Psoas muscle (tissue), 8 donors: Measurements from ENCODE around the gene PSRC1. TPM values are rescaled to one million over a fixed set of nuclear protein-coding genes. Genes with fewer than 3 reads are reported as not detected.

Source experiments
- ATAC-seq, 4 donors: fragments of 200-7000 bp; cut with Tn5 transposase; one replicate each; pipeline ENCODE4 v1.9.1; 2020; ENCODE audit warnings: moderate library complexity in 3 of 4, mild to moderate bottlenecking in 2 of 4
- DNase-seq, 2 donors: peaks; one replicate each; pipeline ENCODE4 v3.0.0-alpha.2; 2020
- H3K27ac ChIP-seq: fragments of 200-600 bp; one replicate; pipeline ENCODE4 v1.8.0; 2022
- H3K27me3 ChIP-seq, 3 donors: fragments of 200-600 bp in 1 of 3; one replicate each; pipeline versions ENCODE4 v1.6.1 to v1.8.0; 2013 to 2022; ENCODE audit warnings: low read length in 2 of 3, mild to moderate bottlenecking in 2 of 3, moderate library complexity in 1 of 3; ENCODE audit not compliant: insufficient read depth in 3 of 3
- H3K36me3 ChIP-seq, 2 donors: fragments of 200-600 bp in 1 of 2; one replicate each; pipeline versions ENCODE4 v1.6.1 to v1.8.0; 2013 to 2022; ENCODE audit warnings: low read depth in 1 of 2, mild to moderate bottlenecking in 1 of 2, moderate library complexity in 1 of 2; ENCODE audit not compliant: insufficient read depth in 1 of 2
- H3K4me1 ChIP-seq: fragments of 200-600 bp; one replicate; pipeline ENCODE4 v1.8.0; 2022
- H3K4me3 ChIP-seq: fragments of 200-600 bp; one replicate; pipeline ENCODE4 v1.8.0; 2022; ENCODE audit warnings: mild to moderate bottlenecking
- H3K9me3 ChIP-seq: fragments of 200-600 bp; one replicate; pipeline ENCODE4 v1.8.0; 2022
- CTCF ChIP-seq: fragments of 200-600 bp; IDR thresholded peaks from one replicate; pipeline ENCODE4 v1.8.0; 2022; ENCODE audit warnings: antibody characterized with exemption
- WGBS, 3 donors: extraction: QIAGEN DNeasy Blood & Tissue Kit; methylation state at CpG; one replicate each; pipeline versions ENCODE4 v1.1.6 to v1.1.7; 2013; 5-methylcytosine and 5-hydroxymethylcytosine counted together
- intact Hi-C, 2 donors: fragments of 100-400 bp; cut with DNase I; formaldehyde crosslinking; loops; one replicate each; pipeline versions ENCODE4 v1.11.0 to v1.14.2; 2022
- polyA plus RNA-seq, 3 donors: library from polyadenylated mRNA; stranded (reverse); fragments of 200-250 nt; gene quantifications; one replicate each; pipeline ENCODE4 v1.2.3, GENCODE V29; 2013
- total RNA-seq, 4 donors: library from RNA; stranded (reverse); fragmentation: NEBNext Ultra II Directional in 2 of 4; extraction: Animal tissue kit (Norgen Biotek cat#: 25700) in 2 of 4; gene quantifications; one replicate each; pipeline versions ENCODE4 v1.2.1 to v1.2.4, GENCODE V29; 2021 to 2023
- donor health status: healthy with polysubstance abuse.
- donor health status: DM: no; HTN: no; CAD: no; lungs with moderate emphysema.
- donor health status: Bipolar disorder and iron deficiency.
- donor health status: healthy.
- donor health status: DM: yes; HTN: yes; CAD: no.
- donor health status: DM: no; HTN: no; CAD: no.
- donor health status: DM: no; HTN: no; CAD: no.
- donor health status: DM: yes; HTN: yes; CAD: no.

Gene PSRC1
- total and polyA plus RNA-seq, 7 donors, result 0.14 to 2.0 (median 0.60) TPM

- H3K27ac ChIP-seq, result no peak overlapping the region
- H3K9me3 ChIP-seq, result no peaks in the 10 kb centered on the region
- no peak for TF ChIP-seq CTCF
- no peak overlapping the region for H3K4me3 ChIP-seq
- H3K27me3 ChIP-seq, result no peaks in the 10 kb centered on the region
- intact Hi-C loops, result loop anchor here (5.0 kb wide), 1 partner anchor 135 kb away; the partner anchor contains the start of gene SORT1 (in 2 of the 2)
- ATAC-seq (no peak), DNase-seq (peak in 1 of 2 donors; percentile 50)
- WGBS, 3 donors, result 81% methylated on average over 21 to 22 of the region's 22 CpGs
- no peaks in the 10 kb centered on the region for H3K4me1 ChIP-seq
- peaks cover 0 to 23% of the 10 kb centered on the region in 2 donors for H3K36me3 ChIP-seq
Measured at GRCh38 chr1:109262231-109263055, 20.5 kb downstream of the PSRC1 start.

- TF ChIP-seq CTCF, result no peak
- no peaks in the 10 kb centered on the region for H3K27me3 ChIP-seq
- H3K4me3 ChIP-seq, result no peak overlapping the region
- no peaks in the 10 kb centered on the region for H3K9me3 ChIP-seq
- H3K36me3 ChIP-seq, result peaks cover 0 to 23% of the 10 kb centered on the region in 2 donors
- no peaks in the 10 kb centered on the region for H3K4me1 ChIP-seq
- intact Hi-C loops, result loop anchor here (5.0 kb wide), 1 partner anchor 136 kb away; the partner anchor contains the start of gene SORT1 (in 2 of the 2)
- peak in 1 of 2 donors; percentile 42 for DNase-seq
- WGBS, 3 donors, result 81 to 88% (median 82%) methylated on average over 6 of the region's 6 CpGs
- ATAC-seq, result no peak
- H3K27ac ChIP-seq, result no peak overlapping the region
Measured at GRCh38 chr1:109261578-109261977, 21.4 kb downstream of the PSRC1 start.

GRCh38 chr1:109261006-109261405, 21.9 kb downstream of the PSRC1 start:
- ATAC-seq (no peak), DNase-seq (peak in 1 of 2 donors; percentile 41)
- Histone ChIP-seq H3K9me3 (no peaks in the 10 kb centered on the region), H3K27me3 (no peaks in the 10 kb centered on the region), H3K36me3 (peaks cover 0 to 23% of the 10 kb centered on the region in 2 donors), H3K4me3 (no peak overlapping the region), H3K27ac (no peak overlapping the region), H3K4me1 (no peaks in the 10 kb centered on the region)
- WGBS, 3 donors, result 90 to 93% (median 92%) methylated on average over 16 of the region's 16 CpGs
- intact Hi-C loops, result loop anchor here (5.0 kb wide), 1 partner anchor 136 kb away; the partner anchor contains the start of gene SORT1 (in 2 of the 2)
- no peak for TF ChIP-seq CTCF

- no peak for DNase-seq
- Histone ChIP-seq H3K4me3 (no peak overlapping the region), H3K4me1 (peaks cover 5% of the 10 kb centered on the region), H3K27me3 (no peaks in the 10 kb centered on the region), H3K36me3 (peaks cover 0 to 19% of the 10 kb centered on the region in 2 donors), H3K27ac (no peak overlapping the region), H3K9me3 (no peaks in the 10 kb centered on the region)
- TF ChIP-seq CTCF, result no peak
- WGBS, 3 donors, result 83 to 86% (median 85%) methylated on average over 7 of the region's 7 CpGs
- intact Hi-C loops, result loop anchor here (5.0 kb wide), 1 partner anchor 137 kb away; the partner anchor contains the start of gene SORT1 (in 2 of the 2)
- no peak for ATAC-seq
Measured at GRCh38 chr1:109259674-109260557, 23.0 kb downstream of the PSRC1 start.
